CD4-positive, alpha-beta T cell (primary cell): ENCODE data around the gene RUFY2. TPM values are rescaled to one million over a fixed set of nuclear protein-coding genes. Genes with fewer than 3 reads are reported as not detected.
A peak's percentile ranks its signal among the peaks of the same experiment; 100 is the strongest.
"Not testable (repeated sequence)": the region's sequence is repeated elsewhere in the genome, so short reads cannot be mapped to it uniquely, and the experiment has no call there.

ENCODE experiments used
- ATAC-seq: fragments of 200-7000 bp; cut with Tn5 transposase; one replicate; pipeline ENCODE4 v1.10.0; 2022; ENCODE audit warnings: mild to moderate bottlenecking; ENCODE audit not compliant: poor library complexity
- CTCF ChIA-PET: fragments of 350-600 bp; sonication (Branson Sonifier 250); formaldehyde crosslinking; loops from one replicate; lab custom pipeline; 2021; ENCODE audit warnings: antibody characterized with exemption, inconsistent platforms; lab: Charles Lee
- POLR2A ChIA-PET: fragments of 350-600 bp; sonication (Branson Sonifier 250); formaldehyde crosslinking; loops from one replicate; lab custom pipeline; 2021; ENCODE audit warnings: antibody characterized with exemption, inconsistent platforms; lab: Charles Lee
- DNase-seq, 14 experiments: peaks; one replicate each; pipeline ENCODE4 v3.0.0-alpha.2; 2013 to 2020; ENCODE audit warnings: mixed read lengths in 2 of 14
- H3K27ac ChIP-seq, 2 donors: one replicate each; pipeline versions ENCODE4 v1.5.1 to v1.7.0; 2013; ENCODE audit warnings: low read length in 2 of 2, low read depth in 1 of 2, mild to moderate bottlenecking in 1 of 2
- H3K27me3 ChIP-seq, 2 experiments: 1 replicate in 1 of 2; 2 replicates in 1 of 2; pipeline versions ENCODE4 v1.6.1 to v1.7.0; 2013; ENCODE audit warnings: low read length in 2 of 2, control low read depth in 1 of 2, mild to moderate bottlenecking in 1 of 2, moderate library complexity in 1 of 2; ENCODE audit not compliant: insufficient read depth in 2 of 2, control insufficient read depth in 1 of 2
- H3K36me3 ChIP-seq: one replicate; pipeline ENCODE4 v1.6.1; 2013; ENCODE audit warnings: low read length, control low read depth; ENCODE audit not compliant: insufficient read depth
- H3K4me1 ChIP-seq: one replicate; pipeline ENCODE4 v1.6.1; 2013; ENCODE audit warnings: low read length, control low read depth; ENCODE audit not compliant: insufficient read depth
- H3K4me3 ChIP-seq: one replicate; pipeline ENCODE4 v1.5.1; 2013; ENCODE audit warnings: mild to moderate bottlenecking, low read length, moderate library complexity
- H3K9me3 ChIP-seq, 2 experiments: 1 replicate in 1 of 2; 2 replicates in 1 of 2; pipeline versions ENCODE4 v1.6.1 to v1.7.0; 2013; ENCODE audit warnings: low read length in 2 of 2, mild to moderate bottlenecking in 2 of 2, control low read depth in 1 of 2, moderate library complexity in 1 of 2; ENCODE audit not compliant: control insufficient read depth in 1 of 2, insufficient read depth in 1 of 2
- H3K27ac Mint-ChIP-seq: one replicate; pipeline ENCODE4 v1.8.0; 2020; ENCODE audit warnings: mixed read lengths
- H3K27me3 Mint-ChIP-seq: one replicate; pipeline ENCODE4 v1.8.0; 2021; ENCODE audit warnings: mixed read lengths
- H3K36me3 Mint-ChIP-seq: one replicate; pipeline ENCODE4 v1.8.0; 2021; ENCODE audit warnings: low read depth, mixed read lengths
- H3K4me1 Mint-ChIP-seq: one replicate; pipeline ENCODE4 v1.8.0; 2021; ENCODE audit warnings: low read depth, mixed read lengths
- H3K4me3 Mint-ChIP-seq: one replicate; pipeline ENCODE4 v1.8.0; 2020; ENCODE audit warnings: mild to moderate bottlenecking, mixed read lengths
- H3K9me3 Mint-ChIP-seq: one replicate; pipeline ENCODE4 v1.8.0; 2020; ENCODE audit warnings: mixed read lengths
- intact Hi-C, 2 experiments: fragments of 100-400 bp; cut with DNase I in 1 of 2; cut with micrococcal nuclease in 1 of 2; formaldehyde crosslinking; loops; one replicate each; pipeline versions ENCODE4 v1.15.1 to v1.9.0; 2023 to 2025; cut with DNase I, micrococcal nuclease
- total RNA-seq, 174 experiments: library from RNA in 2 of 174; stranded (reverse) in 2 of 174; gene quantifications; one replicate each; pipeline ENCODE4 v1.2.3 and lab custom pipeline; 2021 to 2026
- TF ChIP-seq, protein P1 (sequence below): fragments of 200-600 bp; IDR thresholded peaks from one replicate; pipeline ENCODE4 v1.8.0; 2022; ENCODE audit warnings: antibody characterized with exemption, mild to moderate bottlenecking

Gene RUFY2
- total RNA-seq, 2 experiments from 2014 or later: 10.7 to 14.8 TPM

DNA sequence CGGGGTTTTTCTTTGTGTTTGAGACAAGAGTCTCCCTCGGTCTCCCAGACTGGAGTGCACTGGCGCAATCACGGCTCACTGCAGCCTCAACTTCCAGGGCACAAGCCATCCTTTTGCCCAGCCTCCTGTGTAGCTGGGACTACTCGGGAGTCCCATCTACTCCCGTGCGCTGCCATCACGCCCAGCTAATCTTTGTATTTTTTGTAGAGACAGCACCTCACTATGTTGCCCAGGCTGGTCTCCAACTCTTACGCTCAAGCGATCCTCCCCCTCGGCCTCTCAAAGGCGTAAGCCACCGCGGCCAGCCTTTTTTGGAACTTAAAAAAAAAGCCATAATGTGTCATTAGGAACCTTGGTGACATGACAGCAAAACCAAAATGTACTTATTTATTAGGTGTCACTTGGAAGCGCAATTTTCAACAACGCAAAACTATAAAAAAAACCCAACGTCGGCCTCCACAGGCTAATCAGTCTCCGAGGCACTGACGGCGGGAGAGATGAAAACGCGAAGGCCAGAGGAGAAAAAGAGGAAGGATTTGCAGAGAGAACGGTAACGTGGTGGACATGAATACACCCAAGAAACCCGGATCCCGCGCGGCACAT, 76.1 kb downstream of the RUFY2 start:
- Mint-ChIP-seq H3K9me3 (no peaks in the 10 kb centered on the region), H3K4me1 (peaks cover 45% of the 10 kb centered on the region), H3K27me3 (no peaks in the 10 kb centered on the region), H3K4me3 (peak overlapping the region; percentile 100), H3K36me3 (peaks cover 41% of the 10 kb centered on the region), H3K27ac (peak overlapping the region; percentile 98)
- Histone ChIP-seq H3K27ac (peak overlapping the region; percentile 94 to 97), H3K27me3 (no peaks in the 10 kb centered on the region), H3K36me3 (no peaks in the 10 kb centered on the region), H3K4me1 (peaks cover 16% of the 10 kb centered on the region), H3K4me3 (peak overlapping the region; percentile 95), H3K9me3 (no peaks in the 10 kb centered on the region)
- ChIA-PET POLR2A (interaction anchor here (0.6 to 4.4 kb wide), 23 partner anchors 8 to 757 kb away, joined by 3 to 50 read pairs (median 7); partner anchors contain the start of genes CCAR1, DDX21, DDX50 and RUFY2), CTCF (interaction anchor here (1.0 to 1.3 kb wide), 2 partner anchors 17 to 76 kb away, joined by 4 to 6 read pairs; partner anchors contain the start of gene RUFY2)
- intact Hi-C loops: loop anchor here (5.0 to 10.0 kb wide), 6 partner anchors 76 to 574 kb away; partner anchors contain the start of genes CCAR1 (in 2 of the 2), DDX50 (in 2 of the 2), HERC4 (in 2 of the 2) and RUFY2 (in 1 of the 2)
- TF ChIP-seq, protein P1, sequence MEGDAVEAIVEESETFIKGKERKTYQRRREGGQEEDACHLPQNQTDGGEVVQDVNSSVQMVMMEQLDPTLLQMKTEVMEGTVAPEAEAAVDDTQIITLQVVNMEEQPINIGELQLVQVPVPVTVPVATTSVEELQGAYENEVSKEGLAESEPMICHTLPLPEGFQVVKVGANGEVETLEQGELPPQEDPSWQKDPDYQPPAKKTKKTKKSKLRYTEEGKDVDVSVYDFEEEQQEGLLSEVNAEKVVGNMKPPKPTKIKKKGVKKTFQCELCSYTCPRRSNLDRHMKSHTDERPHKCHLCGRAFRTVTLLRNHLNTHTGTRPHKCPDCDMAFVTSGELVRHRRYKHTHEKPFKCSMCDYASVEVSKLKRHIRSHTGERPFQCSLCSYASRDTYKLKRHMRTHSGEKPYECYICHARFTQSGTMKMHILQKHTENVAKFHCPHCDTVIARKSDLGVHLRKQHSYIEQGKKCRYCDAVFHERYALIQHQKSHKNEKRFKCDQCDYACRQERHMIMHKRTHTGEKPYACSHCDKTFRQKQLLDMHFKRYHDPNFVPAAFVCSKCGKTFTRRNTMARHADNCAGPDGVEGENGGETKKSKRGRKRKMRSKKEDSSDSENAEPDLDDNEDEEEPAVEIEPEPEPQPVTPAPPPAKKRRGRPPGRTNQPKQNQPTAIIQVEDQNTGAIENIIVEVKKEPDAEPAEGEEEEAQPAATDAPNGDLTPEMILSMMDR: no peak
- ATAC-seq (no peak), DNase-seq (peak in 8 of 14 experiments; percentile 6 to 42 (median 14))

DNA sequence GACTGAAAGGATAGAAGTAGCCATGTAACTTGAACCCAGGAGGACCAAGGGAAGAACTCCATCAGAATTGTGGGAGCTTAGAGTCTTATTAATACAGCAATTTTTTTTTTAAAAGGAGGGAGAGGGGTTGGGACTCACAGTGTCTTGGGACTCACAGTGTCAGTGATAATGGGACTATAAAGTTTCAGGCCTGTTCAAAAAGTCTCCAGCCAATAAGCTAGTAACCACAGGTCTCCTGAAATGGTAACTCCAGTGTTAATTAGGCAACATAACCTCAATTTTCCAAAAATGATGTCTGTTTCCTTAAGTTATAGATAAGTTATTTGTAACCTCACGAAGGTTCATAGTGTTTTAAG, 77.6 kb downstream of the RUFY2 start:
- H3K27me3 Mint-ChIP-seq: no peaks in the 10 kb centered on the region
- ChIA-PET POLR2A (interaction anchor here (1.0 kb wide), 1 partner anchor 77 kb away, joined by 3 read pairs; the partner anchor contains the start of gene RUFY2), CTCF (interaction anchor here (0.6 to 1.2 kb wide), 2 partner anchors 19 to 238 kb away, joined by 3 to 4 read pairs; no protein-coding TSS in a partner anchor)
- no peak for ATAC-seq
- peak overlapping the region; percentile 98 for H3K27ac Mint-ChIP-seq
- H3K4me1 ChIP-seq: peaks cover 16% of the 10 kb centered on the region
- no peaks in the 10 kb centered on the region for H3K27me3 ChIP-seq
- H3K36me3 ChIP-seq: no peaks in the 10 kb centered on the region
- H3K9me3 Mint-ChIP-seq: no peaks in the 10 kb centered on the region
- no peak for DNase-seq
- no peaks in the 10 kb centered on the region for H3K9me3 ChIP-seq
- no peak overlapping the region for H3K27ac ChIP-seq
- H3K4me3 ChIP-seq: no peak overlapping the region
- intact Hi-C loops: no loop called here
- H3K36me3 Mint-ChIP-seq: peaks cover 34% of the 10 kb centered on the region
- H3K4me3 Mint-ChIP-seq: peak overlapping the region; percentile 53
- TF ChIP-seq, protein P1: no peak
- H3K4me1 Mint-ChIP-seq: peaks cover 31% of the 10 kb centered on the region

DNA sequence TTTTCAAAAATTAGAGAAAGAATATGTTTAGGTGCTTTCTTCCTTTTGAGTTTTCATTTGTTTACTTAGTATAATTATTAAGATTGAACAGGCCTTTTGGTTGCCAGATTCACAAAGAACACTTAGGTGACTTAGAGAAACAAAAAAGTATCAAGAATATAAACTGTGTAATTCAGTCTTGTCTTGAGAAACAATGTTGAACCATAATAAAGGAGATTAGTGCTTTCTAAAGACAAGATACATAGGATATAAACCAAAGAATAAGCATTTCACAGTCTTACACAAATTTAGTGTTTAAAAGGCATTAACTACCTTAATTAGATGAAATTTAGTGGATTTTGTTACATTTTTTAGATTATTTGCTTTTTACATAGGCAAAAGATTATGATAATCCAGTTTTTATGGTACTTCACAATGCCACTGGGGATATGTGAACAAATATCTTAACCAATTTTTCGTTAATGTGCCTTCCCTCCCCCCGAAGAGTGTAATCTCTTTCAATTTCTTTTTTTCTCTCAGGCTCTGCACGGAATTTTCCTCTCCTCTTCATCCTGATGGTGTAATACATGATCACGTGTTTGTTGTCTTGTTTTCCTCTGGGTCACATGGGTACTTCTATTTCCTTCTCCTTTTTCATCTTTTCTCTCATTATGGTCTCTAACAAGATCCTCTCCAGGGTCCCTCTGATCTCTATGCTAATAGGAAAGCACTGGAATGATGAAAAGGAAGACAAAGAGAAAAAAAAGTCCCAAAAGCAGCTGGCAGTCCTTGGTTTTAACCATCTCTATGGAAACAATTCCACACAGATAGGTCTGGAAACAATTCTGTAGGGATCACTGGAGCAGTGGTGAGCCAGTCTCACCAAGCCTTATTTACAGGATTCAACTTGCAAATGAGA, 78.9 kb downstream of the RUFY2 start:
- POLR2A ChIA-PET: no interaction called here

DNA sequence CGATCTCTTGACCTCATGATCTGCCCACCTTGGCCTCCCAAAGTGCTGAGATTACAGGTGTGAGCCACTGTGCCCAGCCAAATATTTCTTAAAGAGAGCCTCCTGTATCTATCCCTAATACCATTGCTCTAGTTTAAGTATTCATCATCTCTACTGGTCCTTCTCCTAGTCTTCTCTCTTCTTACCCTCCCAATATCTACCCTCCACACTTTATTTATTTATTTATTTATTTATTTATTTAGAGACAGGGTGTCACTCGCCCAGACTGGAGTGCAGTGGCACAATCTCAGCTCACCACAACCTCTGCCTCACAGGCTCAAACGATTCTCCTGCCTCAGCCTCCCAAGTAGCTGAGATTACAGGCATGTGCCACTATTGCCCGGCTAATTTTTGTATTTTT, 82.7 kb downstream of the RUFY2 start:
- H3K4me1 ChIP-seq, H3K27ac ChIP-seq, ATAC-seq, H3K4me1 Mint-ChIP-seq, H3K4me3 ChIP-seq, H3K4me3 Mint-ChIP-seq, H3K9me3 ChIP-seq, H3K27ac Mint-ChIP-seq, intact Hi-C loops, DNase-seq, H3K27me3 Mint-ChIP-seq, H3K36me3 Mint-ChIP-seq, H3K36me3 ChIP-seq, H3K9me3 Mint-ChIP-seq, H3K27me3 ChIP-seq: not testable (repeated sequence)
- CTCF ChIA-PET: interaction anchor here (1.5 kb wide), 1 partner anchor 24 kb away, joined by 4 read pairs; no protein-coding TSS in a partner anchor
- POLR2A ChIA-PET: interaction anchor here (1.0 kb wide), 1 partner anchor 160 kb away, joined by 3 read pairs; no protein-coding TSS in a partner anchor

More for the DNA sequence above, 78.9 kb downstream of the RUFY2 start:
- no peaks in the 10 kb centered on the region for H3K9me3 Mint-ChIP-seq
- no peak overlapping the region for H3K4me3 Mint-ChIP-seq
- Histone ChIP-seq H3K36me3 (no peaks in the 10 kb centered on the region), H3K27ac (no peak overlapping the region), H3K9me3 (no peaks in the 10 kb centered on the region), H3K4me3 (no peak overlapping the region), H3K27me3 (no peaks in the 10 kb centered on the region), H3K4me1 (peaks cover 16% of the 10 kb centered on the region)
- H3K27me3 Mint-ChIP-seq: no peaks in the 10 kb centered on the region
- DNase-seq: peak in 3 of 14 experiments; percentile 26 to 37 (median 35)
- CTCF ChIA-PET: no interaction called here
- TF ChIP-seq, protein P1: no peak
- H3K4me1 Mint-ChIP-seq: peaks cover 18% of the 10 kb centered on the region
- peaks cover 23% of the 10 kb centered on the region for H3K36me3 Mint-ChIP-seq
- no peak for ATAC-seq
- intact Hi-C loops: no loop called here
- no peak overlapping the region for H3K27ac Mint-ChIP-seq
